Myocyte (in vitro differentiated cells): Measurements from ENCODE around the gene SH3RF1. TPM values are rescaled to one million over a fixed set of nuclear protein-coding genes. Genes with fewer than 3 reads are reported as not detected.

Experiments used
- DNase-seq: peaks from one replicate; pipeline ENCODE4 v3.0.0-alpha.2; 2012; ENCODE audit warnings: low read depth
- total RNA-seq: library from RNA; depleted of rRNA; stranded (reverse); fragments of >200 nt; gene quantifications from 2 replicates; pipeline ENCODE4 v1.2.3, GENCODE V29; 2014

SH3RF1 gene
- total RNA-seq, 1 donor from 2014 or later, result 6.9 TPM

GRCh38 chr4:169139021-169139420 lies 131.7 kb downstream of the SH3RF1 start:
- DNase-seq, result no peak

- DNase-seq, result no peak
These were observed 133.2 kb downstream of the SH3RF1 start for GRCh38 chr4:169137558-169137920.

GRCh38 chr4:169136796-169137557 lies 133.8 kb downstream of the SH3RF1 start:
- DNase-seq, result no peak

GRCh38 chr4:169136330-169136729 lies 134.4 kb downstream of the SH3RF1 start:
- DNase-seq, result no peak

- DNase-seq, result no peak
These were observed 135.0 kb downstream of the SH3RF1 start for GRCh38 chr4:169135776-169136175.

GRCh38 chr4:169133932-169134331 lies 136.8 kb downstream of the SH3RF1 start:
- no peak for DNase-seq

GRCh38 chr4:169132561-169133305 lies 138.0 kb downstream of the SH3RF1 start:
- no peak for DNase-seq

GRCh38 chr4:169131556-169132208 lies 139.1 kb downstream of the SH3RF1 start:
- no peak for DNase-seq

- no peak for DNase-seq
These were observed 141.9 kb downstream of the SH3RF1 start for GRCh38 chr4:169128902-169129301.

GRCh38 chr4:169127314-169127713 lies 143.4 kb downstream of the SH3RF1 start:
- no peak for DNase-seq

GRCh38 chr4:169124661-169125060 lies 146.1 kb downstream of the SH3RF1 start:
- no peak for DNase-seq

GRCh38 chr4:169122422-169122821 lies 148.3 kb downstream of the SH3RF1 start:
- DNase-seq, result no peak

- DNase-seq, result no peak
These were observed 148.8 kb downstream of the SH3RF1 start for GRCh38 chr4:169121861-169122382.

- DNase-seq, result no peak
These were observed 150.1 kb downstream of the SH3RF1 start for GRCh38 chr4:169120624-169121023.

GRCh38 chr4:169119536-169119935 lies 151.2 kb downstream of the SH3RF1 start:
- DNase-seq, result no peak

GRCh38 chr4:169117591-169118081 lies 153.1 kb downstream of the SH3RF1 start:
- peak; percentile 51 for DNase-seq

- no peak for DNase-seq
These were observed 154.4 kb downstream of the SH3RF1 start for GRCh38 chr4:169116270-169116901.

- peak; percentile 63 for DNase-seq
These were observed 154.9 kb downstream of the SH3RF1 start for GRCh38 chr4:169115897-169116254.

GRCh38 chr4:169115144-169115896 lies 155.4 kb downstream of the SH3RF1 start:
- no peak for DNase-seq

GRCh38 chr4:169114341-169114974 lies 156.3 kb downstream of the SH3RF1 start:
- DNase-seq, result no peak
